K562 (cell line): ENCODE measurements around the gene MX1.

Experiments used
- BMI1 ChIP-seq: fragments of 150-350 bp; IDR thresholded peaks from 2 replicates; pipeline ENCODE4 v1.6.1; 2014; ENCODE audit warnings: low read length
- EGR1 ChIP-seq: fragments of 450-650 bp; conservative IDR thresholded peaks from 2 replicates; pipeline ENCODE4 v1.6.1; 2017; ENCODE audit warnings: mild to moderate bottlenecking
- EZH2 ChIP-seq: IDR thresholded peaks from 2 replicates; pipeline ENCODE4 v1.6.1; 2012; ENCODE audit warnings: low read depth, mild to moderate bottlenecking, inconsistent platforms, low read length, borderline replicate concordance
- L3MBTL2 ChIP-seq: fragments of 450-650 bp; IDR thresholded peaks from 2 replicates; pipeline ENCODE4 v1.6.1; 2016; ENCODE audit warnings: mild to moderate bottlenecking, moderate library complexity
- MTF1 ChIP-seq: fragments of 250-450 bp; sonication (Bioruptor Pico); IDR thresholded peaks from 2 replicates; pipeline ENCODE4 v1.9.0; 2021; ENCODE audit warnings: moderate library complexity, mild to moderate bottlenecking, inconsistent platforms, borderline replicate concordance
- ZNF24 ChIP-seq: fragments of 450-650 bp; IDR thresholded peaks from 2 replicates; pipeline ENCODE4 v1.6.1; 2016
- ZNF780A ChIP-seq: fragments of 250-450 bp; sonication (Bioruptor Pico); IDR thresholded peaks from 2 replicates; pipeline ENCODE4 v1.5.0; 2021; ENCODE audit warnings: mild to moderate bottlenecking
- TF ChIP-seq, protein P1 (sequence below), 3 experiments: IDR thresholded peaks in 2 of 3; conservative IDR thresholded peaks in 1 of 3; 2 replicates each; pipeline ENCODE4 v1.5.1; 2011 to 2012; ENCODE audit warnings: low read length in 3 of 3, mild to moderate bottlenecking in 3 of 3, control low read depth in 2 of 3, improper control_type of control experiment in 1 of 3, inconsistent platforms in 1 of 3, low read depth in 1 of 3, mixed read lengths in 1 of 3, moderate library complexity in 1 of 3; ENCODE audit not compliant: insufficient read depth in 2 of 3

DNA sequence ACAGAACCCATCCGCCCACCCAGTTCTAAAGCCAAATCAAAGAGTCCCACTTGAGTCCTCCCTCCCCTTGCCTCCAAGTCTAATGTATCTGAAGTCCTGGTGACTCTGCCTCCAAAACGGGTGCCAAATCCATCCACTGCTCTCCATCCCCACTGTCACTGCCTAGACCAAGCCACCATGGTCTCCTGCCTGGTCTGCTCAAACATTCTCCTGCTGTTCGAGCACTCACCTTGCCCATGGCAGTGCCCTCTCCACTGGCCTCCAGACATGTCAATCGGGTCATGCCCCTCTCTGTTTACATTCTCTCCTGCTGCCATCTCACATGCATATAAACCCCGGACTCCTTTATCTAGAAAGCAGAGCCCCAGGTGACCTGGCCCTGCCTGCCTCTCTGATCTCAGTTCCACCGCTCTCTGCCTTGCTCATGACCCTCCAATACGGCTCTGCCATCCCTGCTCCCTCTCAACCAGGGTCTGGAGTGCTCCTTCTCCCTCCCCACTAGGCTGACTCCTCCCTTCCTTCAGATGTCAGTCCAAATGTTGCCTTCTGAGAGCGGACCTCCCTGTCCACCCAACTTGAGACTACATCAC is 32.1 kb upstream of the MX1 start:
- no peak for TF ChIP-seq L3MBTL2
- no peak for TF ChIP-seq ZNF780A
- TF ChIP-seq MTF1: no peak
- TF ChIP-seq, protein P1, sequence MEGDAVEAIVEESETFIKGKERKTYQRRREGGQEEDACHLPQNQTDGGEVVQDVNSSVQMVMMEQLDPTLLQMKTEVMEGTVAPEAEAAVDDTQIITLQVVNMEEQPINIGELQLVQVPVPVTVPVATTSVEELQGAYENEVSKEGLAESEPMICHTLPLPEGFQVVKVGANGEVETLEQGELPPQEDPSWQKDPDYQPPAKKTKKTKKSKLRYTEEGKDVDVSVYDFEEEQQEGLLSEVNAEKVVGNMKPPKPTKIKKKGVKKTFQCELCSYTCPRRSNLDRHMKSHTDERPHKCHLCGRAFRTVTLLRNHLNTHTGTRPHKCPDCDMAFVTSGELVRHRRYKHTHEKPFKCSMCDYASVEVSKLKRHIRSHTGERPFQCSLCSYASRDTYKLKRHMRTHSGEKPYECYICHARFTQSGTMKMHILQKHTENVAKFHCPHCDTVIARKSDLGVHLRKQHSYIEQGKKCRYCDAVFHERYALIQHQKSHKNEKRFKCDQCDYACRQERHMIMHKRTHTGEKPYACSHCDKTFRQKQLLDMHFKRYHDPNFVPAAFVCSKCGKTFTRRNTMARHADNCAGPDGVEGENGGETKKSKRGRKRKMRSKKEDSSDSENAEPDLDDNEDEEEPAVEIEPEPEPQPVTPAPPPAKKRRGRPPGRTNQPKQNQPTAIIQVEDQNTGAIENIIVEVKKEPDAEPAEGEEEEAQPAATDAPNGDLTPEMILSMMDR (IDR thresholded peaks at IDR 0.05 in 2 of 3, conservative IDR thresholded peaks at IDR 0.05 in 1 of 3; ENCODE audit: insufficient read depth in 2 of 3, low read depth in 1 of 3, low read length in 3 of 3): no peak
- no peak for TF ChIP-seq BMI1
- TF ChIP-seq ZNF24: no peak
- no peak for TF ChIP-seq EZH2
- no peak for TF ChIP-seq EGR1
